ENCODE data around the gene FBXL3.
"Not testable (repeated sequence)": the region's sequence is repeated elsewhere in the genome, so short reads cannot be mapped to it uniquely, and the experiment has no call there.

FBXL3 gene

GRCh38 chr13:76971851-76972829, 54.8 kb downstream of the FBXL3 start:
- TF ChIP-seq CTCF (conservative IDR thresholded peaks at IDR 0.05; ENCODE audit: control insufficient read depth, insufficient read depth, low read depth, low read length): no peak
- H3K4me3 ChIP-seq (ENCODE audit: control insufficient read depth, low read depth, low read length): no peak overlapping the region
- no peak for DNase-seq (ENCODE audit: low read depth)

- no peak for DNase-seq (ENCODE audit: low read depth)
- no peak overlapping the region for H3K4me3 ChIP-seq (ENCODE audit: control insufficient read depth, low read depth, low read length)
- TF ChIP-seq CTCF (conservative IDR thresholded peaks at IDR 0.05; ENCODE audit: control insufficient read depth, insufficient read depth, low read depth, low read length): no peak
These were observed 55.7 kb downstream of the FBXL3 start for GRCh38 chr13:76971215-76971614.

- H3K4me3 ChIP-seq (ENCODE audit: control insufficient read depth, low read depth, low read length): no peak overlapping the region
- DNase-seq (ENCODE audit: low read depth): peak; percentile 28
- TF ChIP-seq CTCF (conservative IDR thresholded peaks at IDR 0.05; ENCODE audit: control insufficient read depth, insufficient read depth, low read depth, low read length): no peak
These were observed 57.2 kb downstream of the FBXL3 start for GRCh38 chr13:76969488-76970365.

GRCh38 chr13:76968041-76968440, 58.9 kb downstream of the FBXL3 start:
- no peak overlapping the region for H3K4me3 ChIP-seq (ENCODE audit: control insufficient read depth, low read depth, low read length)
- no peak for DNase-seq (ENCODE audit: low read depth)
- TF ChIP-seq CTCF (conservative IDR thresholded peaks at IDR 0.05; ENCODE audit: control insufficient read depth, insufficient read depth, low read depth, low read length): no peak

GRCh38 chr13:76967031-76967430, 59.9 kb downstream of the FBXL3 start:
- H3K4me3 ChIP-seq (ENCODE audit: control insufficient read depth, low read depth, low read length): no peak overlapping the region
- no peak for DNase-seq (ENCODE audit: low read depth)
- TF ChIP-seq CTCF (conservative IDR thresholded peaks at IDR 0.05; ENCODE audit: control insufficient read depth, insufficient read depth, low read depth, low read length): no peak

- no peak overlapping the region for H3K4me3 ChIP-seq (ENCODE audit: control insufficient read depth, low read depth, low read length)
- no peak for TF ChIP-seq CTCF (conservative IDR thresholded peaks at IDR 0.05; ENCODE audit: control insufficient read depth, insufficient read depth, low read depth, low read length)
- DNase-seq (ENCODE audit: low read depth): peak; percentile 73
These were observed 61.1 kb downstream of the FBXL3 start for GRCh38 chr13:76965759-76966421.

- DNase-seq (ENCODE audit: low read depth); H3K4me3 ChIP-seq (ENCODE audit: control insufficient read depth, low read depth, low read length): not testable (repeated sequence)
These were observed 67.2 kb downstream of the FBXL3 start for GRCh38 chr13:76959734-76960133.

All from fibroblast of mammary gland (primary cell).